HG02588 (cell line): ENCODE measurements around the gene THADA.

ENCODE experiments used
- ATAC-seq: cut with Tn5 transposase; IDR thresholded peaks from one replicate; pipeline ENCODE4 v1.9.1; 2021; ENCODE audit warnings: mild to moderate bottlenecking, moderate library complexity; ENCODE audit not compliant: unreplicated experiment

The THADA gene

DNA sequence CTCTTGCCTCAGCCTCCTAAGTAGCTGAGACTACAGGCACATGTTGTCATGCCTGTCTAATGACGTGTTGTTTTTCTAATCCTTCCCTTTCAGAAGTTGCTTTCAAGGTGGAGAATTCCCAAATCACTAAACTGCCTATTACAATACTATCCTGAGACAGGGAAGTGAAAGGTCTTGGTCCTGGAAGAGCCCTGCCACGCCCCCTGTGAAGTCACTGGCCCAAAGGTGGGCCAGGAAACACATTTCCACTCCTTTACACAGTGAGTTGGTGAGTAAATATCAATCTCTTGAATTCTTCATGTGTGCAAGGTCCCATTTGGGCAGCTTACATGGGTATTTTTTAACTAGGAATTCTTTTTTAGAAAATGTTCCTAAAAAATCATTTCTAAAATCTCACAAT is 150.1 kb downstream of the THADA start:
- ATAC-seq, result no peak

DNA sequence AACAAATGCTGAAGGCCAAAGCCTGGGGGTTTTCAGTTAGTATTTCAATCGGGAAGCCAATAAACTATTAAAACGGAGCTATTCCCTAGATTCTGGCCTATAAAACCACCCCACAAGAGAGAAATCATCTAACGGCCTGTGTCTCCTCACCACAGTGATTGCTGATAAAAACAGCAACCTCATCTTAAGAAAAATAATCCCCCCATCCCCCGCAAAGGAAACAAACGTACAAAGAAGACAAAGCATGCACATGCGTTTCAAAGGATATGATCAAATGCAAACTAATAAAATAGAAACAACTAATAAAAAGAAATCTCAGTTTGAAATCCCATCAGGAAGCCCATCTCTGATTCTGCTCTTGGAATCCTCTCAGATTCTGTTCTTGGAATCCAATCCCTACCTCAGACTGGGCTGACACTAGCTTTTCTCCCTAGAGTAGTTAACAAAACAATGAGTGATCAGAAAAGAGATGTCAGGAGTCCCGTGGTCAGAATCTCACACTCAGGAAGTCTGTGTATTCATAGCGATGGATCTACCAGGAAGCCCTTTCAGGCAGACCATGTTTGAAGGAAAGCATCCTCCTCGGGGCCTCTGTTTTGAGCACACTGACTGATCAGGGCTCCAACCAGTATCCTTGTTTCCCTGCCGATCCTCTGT is 150.7 kb downstream of the THADA start:
- no peak for ATAC-seq

DNA sequence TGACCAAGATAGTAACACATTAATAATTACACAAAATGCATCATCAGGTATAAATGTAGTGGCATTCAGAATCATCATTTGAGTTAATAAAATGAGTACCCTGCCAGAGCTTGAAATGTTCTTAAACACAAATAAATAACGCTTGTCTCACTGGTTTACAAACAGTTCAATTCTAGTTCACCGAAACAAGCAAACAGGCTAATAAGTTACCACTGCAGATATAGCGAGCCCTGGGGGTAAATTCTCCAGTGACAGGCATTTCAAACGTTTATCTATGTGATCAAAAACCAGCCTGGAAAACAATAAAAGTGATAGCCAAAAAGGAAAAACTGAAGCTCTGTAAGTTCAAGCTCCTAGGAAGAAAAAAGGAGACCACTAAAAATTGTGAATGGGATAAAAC is 152.6 kb downstream of the THADA start:
- ATAC-seq, result no peak

DNA sequence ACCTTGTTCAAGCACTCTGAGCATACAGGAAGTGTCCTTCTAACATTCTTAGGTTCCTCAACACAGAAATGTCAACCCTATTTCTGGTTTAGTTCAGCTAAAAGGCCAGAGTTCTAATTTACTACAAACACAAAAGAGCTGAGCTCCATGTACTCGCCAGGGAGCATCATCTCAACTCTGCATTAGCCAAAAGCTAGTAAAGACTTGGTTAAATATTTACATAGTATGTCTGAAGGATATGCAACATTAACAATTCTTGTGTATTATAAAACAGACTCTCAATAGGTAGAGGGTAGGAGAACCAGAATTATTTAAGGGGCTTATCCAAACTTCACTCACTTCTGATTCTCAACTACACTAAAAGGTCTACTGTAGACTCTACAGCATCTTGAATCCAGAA is 154.6 kb downstream of the THADA start:
- no peak for ATAC-seq

DNA sequence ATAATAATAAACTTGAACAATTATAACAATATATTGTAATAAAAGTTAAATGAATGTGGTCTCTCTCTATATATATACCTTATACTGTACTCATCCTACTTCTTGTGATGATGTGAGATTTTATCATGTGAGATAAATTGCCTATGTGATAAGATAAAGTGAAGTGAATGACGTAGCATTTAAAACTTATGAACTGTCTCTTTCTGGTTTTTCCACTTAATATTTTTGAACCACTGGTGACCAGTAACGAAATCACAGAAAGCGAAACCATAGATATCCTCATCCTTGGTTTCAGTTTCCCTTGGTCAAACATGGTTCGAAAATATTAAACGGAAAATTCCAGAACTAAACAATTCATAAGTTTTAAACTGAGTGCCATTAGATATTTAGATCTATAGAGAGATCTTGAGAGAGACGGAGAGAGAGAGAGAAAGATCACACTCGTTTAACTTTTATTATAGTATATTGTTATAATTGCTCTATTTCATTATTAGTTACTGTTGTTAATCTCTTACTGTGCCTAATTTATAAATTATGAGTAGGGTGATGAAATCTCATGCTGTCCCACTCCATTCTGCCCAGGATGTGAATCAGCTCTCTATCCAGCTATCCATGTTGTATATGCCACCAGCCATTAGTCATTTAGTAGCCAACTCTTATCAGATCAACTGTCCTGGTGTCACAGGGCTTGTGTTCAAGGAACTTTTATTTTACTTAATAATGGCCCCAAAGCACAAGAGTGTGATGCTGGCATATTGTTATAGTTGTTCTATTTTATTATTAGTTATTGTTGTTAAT is 156.8 kb downstream of the THADA start:
- no peak for ATAC-seq

DNA sequence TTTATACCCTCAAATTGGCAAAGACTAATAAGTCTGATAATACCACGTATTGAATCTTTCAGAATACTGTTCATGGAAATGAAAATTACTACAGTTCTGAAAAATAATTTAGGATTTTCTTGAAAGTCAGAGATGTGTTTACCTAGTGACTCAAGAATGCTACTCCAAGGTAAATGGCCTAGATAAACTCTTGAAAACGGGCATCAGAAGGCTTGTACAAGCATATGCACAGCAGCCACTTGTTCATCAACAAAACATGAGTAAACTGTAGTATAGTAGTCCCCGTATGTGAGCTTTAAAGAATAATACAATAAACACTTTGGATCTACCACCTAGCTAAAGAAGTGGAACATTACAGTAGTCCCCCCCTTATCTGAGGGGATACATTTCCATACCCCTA is 157.5 kb downstream of the THADA start:
- ATAC-seq, result no peak

DNA sequence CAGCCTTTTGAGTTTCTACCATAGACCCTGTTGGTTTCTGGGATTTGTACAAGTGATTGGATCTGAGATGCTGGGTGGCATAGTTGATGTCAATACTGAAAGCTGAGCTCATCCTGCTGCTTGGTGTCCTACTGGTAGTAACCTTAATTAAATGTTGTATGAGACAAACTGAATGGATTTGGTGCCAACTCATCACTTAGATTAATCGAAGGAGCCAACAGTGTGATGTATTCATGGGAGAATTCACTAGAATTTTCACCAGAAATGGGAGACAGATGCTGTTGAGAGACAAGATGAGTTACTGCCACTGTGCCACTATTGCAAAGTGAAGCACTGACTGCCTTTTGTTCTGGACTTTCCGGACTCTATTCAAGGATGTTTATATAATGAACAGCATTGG is 158.5 kb downstream of the THADA start:
- ATAC-seq, result no peak

DNA sequence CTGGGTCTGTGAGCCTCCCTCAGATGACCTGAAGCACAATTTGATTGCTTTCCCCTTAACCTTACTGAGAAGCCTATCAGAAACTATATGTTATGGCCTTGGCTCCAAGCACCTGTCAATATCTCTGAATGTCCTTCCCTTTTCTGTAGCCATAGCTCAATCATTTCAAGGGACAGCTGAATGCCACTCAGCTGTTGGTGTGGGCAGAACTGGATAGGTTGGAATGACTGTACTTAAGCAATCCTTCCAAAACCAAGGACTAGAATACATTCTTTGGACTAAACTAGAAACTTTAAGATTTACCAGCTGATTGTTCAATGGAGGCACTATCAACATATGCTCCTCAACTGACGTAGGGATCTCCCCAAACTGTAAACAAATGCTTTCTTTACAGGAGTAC is 159.4 kb downstream of the THADA start:
- no peak for ATAC-seq

DNA sequence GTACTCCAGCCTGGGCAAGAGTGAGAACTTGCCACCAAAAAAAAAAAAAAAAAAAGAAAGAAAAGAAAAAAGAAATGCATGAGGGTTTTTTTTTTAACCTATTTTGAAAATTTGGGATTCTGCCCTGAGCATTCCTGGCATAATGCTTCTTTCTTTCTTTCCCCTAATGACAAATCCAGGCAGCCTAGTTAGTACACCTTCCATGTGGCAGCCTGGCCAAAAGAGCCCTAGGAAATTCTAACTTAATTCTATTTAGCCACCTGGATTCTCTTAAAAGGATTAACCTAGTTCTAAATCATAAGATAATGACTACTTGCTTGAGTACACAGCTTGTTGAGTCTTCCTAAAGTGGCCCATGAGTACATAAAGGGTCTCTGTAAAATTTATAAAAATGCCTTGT is 160.1 kb downstream of the THADA start:
- no peak for ATAC-seq

DNA sequence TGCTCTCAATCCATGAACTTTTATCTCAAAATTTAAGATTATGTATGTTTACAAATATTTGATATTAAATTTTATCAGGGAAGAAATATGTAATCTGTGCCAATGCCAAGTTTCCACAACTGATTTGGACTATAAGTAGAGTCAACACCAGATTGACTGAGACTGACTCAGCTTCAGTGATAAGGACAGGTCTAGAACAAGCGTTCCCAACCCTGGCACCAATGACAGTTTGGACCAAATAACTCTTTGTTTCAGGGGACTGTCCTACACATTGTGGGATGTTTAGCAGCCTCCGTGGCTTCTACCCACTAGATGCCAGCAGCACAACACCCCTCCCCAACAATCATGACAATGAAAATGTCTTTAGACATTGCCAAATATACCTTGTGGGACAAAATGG is 165.3 kb downstream of the THADA start:
- no peak for ATAC-seq

DNA sequence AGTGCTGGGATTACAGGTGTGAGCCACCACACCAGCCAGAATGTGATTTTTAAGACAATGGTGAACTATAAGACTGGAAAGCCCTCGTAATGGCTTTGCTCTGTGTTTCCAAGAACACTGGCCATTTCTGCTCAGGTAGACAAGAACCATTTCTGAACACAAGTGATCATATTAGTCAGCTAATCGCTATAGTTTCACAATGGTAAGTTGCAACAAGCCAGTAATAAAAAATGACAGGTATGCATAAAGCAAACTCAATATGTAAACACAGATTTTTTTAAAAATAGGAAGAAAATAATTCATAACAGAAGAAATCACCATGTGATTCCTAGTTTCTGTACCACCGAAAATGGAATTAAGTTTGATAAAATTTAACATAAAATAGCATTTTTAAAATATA is 166.5 kb downstream of the THADA start:
- ATAC-seq, result no peak

DNA sequence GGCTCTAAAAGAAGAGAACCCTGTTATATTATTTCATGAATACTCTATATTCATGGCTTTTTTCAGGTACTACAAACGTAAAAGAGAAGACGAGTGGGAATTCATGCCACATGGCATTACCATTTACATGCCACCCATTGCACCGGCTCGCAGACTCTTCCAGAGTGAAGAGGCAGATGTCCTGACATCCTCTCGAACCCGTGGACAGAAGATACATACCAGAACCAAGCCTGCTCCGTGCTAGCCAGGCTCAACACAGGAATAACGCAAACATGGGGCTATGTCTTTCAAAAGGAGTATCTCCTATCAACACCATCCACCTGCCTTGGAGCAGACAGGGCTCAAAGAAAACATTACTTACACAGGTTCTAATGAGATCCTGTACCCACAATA is 168.8 kb downstream of the THADA start:
- no peak for ATAC-seq

DNA sequence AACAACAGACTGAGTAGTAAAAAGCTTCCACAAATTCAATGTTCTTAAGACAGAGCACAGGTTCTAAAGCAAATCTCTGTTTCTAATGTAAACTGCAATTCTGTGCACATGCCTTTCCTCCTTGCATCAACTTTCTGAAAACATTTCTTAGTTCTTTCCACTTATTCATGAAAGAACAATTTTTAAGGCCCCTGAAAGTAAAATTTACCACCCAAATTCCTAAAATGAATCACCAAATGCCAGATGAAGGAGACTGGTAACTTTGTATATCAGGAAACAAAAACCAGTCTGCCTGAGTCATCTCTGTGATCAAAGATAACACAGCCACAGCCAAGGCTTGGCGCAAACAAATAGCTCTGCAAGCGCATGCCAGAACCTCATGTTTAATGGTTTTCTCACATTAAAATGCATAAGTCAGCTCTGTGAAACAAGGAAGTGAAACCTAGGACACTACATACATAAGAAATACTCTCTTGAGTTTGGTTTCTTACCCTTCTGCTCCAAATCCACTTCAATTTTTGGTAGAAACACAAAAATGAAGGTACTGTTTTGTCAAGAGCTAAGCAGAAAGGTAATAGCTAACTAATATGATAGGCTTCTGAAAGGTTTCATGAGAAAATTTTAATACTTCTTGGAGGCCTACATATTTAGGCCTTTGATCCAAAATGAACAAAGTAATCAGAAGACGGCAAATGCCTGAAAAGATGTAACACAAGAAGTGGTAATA is 169.4 kb downstream of the THADA start:
- peak; percentile 88 for ATAC-seq

DNA sequence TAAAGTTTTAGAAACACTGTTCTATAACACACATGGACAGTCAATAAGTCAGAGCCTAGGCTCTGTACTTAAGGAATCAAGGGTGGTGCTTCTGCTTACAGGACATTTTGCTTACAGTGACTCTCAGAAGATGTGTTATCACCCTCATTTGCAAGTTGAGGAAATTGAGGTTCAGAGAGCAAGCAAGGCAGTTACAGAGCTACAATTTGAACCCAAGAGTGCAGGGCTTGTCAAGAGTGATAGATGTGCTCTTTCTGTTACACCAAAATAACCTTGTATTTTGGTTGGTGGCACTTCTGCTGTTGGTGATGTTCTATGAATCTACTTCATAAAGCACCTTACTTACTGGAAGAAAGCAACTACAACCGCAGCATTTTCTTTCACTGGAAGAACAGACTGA is 170.2 kb downstream of the THADA start:
- ATAC-seq, result no peak

DNA sequence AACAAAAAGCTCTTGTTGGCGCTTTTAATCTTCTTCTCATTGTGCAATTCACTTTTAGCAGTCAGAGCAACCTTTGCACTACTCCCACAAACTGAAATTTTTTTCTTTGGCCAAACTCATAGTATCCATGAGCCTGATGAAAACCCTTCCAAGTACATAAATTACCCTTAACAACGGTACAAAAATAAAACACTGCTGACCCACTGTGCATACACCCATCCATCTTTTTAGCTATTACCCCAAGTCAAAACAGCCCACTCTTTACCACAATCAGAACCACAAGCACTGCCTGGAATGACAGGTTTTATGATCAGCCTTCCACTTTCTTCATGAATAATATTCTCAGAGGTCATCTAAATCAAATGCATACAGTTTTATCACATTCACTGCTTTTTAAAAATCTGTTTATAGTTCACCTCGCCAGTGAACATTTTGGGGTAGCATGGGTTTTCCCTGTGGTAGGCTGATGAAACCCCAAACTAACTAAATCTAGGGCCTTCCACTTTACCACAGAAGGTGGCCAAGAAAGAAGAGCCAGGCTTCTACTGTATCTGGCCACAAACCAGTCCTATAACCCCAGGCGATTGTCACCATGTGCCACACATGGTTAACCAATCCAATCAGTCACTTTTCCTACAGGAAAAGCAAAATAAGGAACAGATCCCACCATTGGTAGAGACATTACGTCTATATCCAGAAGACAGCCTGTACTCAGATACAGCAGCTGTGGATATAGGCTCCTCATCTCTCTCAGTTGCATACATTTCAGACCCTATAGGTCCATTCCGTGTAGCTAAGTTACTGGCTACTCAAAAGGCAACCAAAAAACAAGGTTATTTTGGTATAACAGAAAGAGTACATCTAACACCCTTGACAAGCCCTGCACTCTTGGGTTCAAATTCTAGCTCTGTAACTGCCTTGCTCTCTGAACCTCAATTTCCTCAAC is 171.3 kb downstream of the THADA start:
- ATAC-seq, result no peak

DNA sequence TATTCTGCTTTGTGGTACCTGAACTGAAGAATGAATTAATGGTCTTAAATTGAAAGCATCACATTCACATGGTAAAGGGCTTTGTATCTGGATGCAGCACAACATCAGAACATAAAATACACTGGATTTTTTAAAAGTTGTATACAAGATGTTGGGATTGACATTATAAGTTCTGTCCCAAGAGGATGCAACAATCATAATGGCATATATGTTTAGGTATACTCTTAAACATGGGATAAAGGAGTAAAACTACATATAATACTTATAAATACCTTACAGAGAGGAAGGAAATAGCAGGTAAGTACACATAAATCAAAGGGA is 171.9 kb downstream of the THADA start:
- ATAC-seq, result no peak

DNA sequence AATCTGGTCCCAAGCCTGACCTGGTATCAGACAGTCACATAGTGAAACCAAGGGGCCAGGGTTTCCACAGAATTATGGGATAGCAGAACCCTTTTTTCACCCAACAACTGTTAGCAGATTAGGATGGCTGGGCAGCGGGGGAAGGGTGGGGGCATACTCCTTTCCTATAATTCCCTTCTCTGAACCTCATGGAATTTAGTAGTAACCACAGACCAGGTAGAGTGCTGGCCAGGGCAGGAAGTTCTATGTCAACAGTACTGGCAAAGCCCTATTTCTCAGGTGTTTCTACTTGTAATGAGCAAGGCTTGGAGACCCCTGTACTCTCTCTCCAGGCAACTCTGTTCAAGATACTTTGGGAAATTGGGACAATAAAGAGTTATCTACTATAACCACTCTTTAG is 174.6 kb downstream of the THADA start:
- no peak for ATAC-seq

DNA sequence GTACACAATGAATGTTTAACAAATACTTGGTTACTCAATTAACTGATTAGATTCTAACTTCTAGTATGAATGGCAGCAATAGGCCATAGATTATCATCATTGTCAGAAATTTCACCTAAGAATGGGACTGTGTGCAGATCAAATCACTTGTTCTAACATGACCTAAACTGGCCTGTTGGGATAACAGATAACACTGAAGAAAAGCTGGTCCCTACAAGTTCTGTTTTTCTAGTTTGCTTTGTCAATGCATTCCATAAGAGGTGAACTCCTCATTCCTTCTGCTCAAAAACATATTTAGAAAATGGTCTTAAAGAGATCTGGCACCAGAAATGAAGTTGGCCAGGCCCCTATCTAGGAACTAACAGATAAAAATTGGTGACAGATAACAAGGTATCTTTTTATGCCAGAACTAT is 175.4 kb downstream of the THADA start:
- ATAC-seq, result no peak

DNA sequence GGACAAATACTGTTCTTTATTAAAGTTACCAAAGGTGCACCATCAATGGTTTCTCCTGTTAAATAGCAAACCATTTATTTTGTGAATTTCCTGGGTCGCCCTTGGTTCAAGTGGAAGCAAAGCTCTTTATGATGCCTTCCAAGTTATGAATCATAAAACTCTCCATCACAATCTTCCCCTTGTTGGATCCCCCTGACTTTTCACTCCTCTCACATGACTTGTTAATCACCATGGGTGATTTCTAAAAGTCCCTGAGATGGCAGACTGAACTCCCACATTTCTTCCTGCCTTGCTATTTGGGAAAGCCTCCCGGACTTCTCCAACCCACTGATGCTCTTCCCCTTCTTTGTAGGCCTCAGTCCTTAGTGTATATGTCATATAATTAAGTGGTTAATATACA is 176.0 kb downstream of the THADA start:
- no peak for ATAC-seq

DNA sequence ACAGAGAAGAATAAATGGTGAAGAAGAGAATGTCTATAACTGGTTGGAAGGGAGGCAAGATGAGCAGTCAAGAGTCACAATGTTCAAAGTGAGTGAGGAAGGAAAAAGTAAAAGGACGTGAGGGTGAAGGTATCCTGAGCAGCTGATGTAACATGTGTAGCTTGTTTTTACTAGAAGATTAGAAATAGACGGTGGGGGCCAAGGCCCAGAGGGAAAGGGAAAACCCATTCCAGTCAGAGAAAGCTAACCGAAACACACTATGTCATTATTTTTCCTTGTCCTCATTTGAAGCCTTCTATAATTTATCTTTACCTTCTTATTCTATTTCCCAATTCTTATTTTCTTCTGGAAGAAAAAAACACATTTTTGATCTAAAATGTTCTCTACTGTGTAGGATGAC is 176.6 kb downstream of the THADA start:
- no peak for ATAC-seq

DNA sequence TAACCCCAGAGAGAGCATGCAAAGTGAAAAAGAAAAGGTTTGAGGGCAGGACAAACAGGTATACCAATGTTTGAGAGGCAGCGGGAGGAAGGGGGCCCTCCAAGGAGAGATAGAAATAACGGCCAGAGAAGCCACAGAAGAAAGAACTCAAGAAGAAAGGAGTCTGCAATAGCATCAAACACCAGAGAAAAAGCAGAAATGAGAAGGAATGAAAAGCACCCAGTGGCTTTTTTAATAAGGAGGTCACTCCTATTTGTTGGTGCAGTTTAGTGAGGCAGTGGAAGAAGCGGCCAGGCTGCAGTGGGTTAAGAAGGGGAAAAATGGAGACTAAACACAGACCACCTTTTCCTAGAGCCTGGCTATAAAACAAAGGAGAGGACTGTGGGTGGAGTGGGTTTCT is 177.2 kb downstream of the THADA start:
- ATAC-seq, result no peak
